Daoy (cell line): ENCODE measurements around the gene COBLL1. TPM values are rescaled to one million over a fixed set of nuclear protein-coding genes. Genes with fewer than 3 reads are reported as not detected.

Experiments used
- DNase-seq: peaks from one replicate; pipeline ENCODE4 v3.0.0-alpha.2; 2015; ENCODE audit warnings: low read depth
- total RNA-seq: library from RNA; depleted of rRNA; stranded (reverse); fragments of >200 nt; shearing (Covaris generic); gene quantifications from 2 replicates; pipeline ENCODE4 v1.2.3, GENCODE V29; 2014

Gene COBLL1
- total RNA-seq, 1 experiment from 2014 or later: 6.7 TPM

DNA sequence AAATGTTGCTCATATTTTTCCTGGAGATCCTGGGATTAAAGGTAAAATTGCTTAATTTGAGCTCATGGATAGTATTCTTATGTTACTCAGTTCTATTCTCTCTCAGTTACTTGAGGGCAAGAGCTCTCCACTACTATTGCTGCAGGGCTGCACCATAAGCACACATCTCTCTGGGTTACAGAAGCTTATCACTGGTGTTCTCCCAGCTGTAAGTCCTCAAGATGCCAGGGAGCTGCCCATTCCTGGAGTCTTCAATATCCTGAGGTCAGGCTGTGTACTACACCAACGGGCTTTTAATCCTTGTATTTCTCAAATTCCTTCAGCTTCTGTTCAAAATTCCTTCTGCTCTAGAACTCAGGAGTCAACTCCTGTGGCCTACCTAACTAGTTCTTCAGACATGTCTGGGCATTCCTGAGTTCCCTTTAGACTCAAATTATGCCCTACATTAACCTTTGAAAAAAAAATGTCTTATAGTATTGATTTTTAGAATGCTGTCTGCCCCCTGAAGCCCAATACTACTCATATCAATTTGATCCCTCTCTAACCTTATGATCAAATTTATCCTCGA lies 17.7 kb upstream of the COBLL1 start:
- no peak for DNase-seq

- DNase-seq: no peak
These were observed 10.5 kb upstream of the COBLL1 start for GRCh38 chr2:164852086-164852485.

DNA sequence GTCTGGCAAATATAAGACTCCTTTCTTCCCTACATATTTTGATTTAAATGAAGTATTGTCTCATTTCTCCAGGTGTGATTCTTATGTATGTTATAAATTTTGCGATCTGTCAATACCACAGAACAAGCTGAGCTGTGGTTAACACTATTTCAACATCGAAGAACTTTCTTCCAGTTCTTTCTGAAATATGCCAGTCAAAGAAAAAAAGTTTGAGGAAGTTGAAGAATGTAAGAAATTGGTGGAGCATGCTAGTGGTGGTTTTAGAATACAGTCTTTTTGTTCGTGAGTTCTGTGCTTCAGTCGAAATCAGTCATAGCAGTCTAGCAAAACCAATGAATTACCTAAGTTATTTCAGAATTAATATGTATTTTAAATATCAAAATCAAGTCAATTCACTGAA lies 8.6 kb upstream of the COBLL1 start:
- DNase-seq: no peak

GRCh38 chr2:164849506-164849905 lies 7.9 kb upstream of the COBLL1 start:
- DNase-seq: no peak

- DNase-seq: no peak
These were observed 6.5 kb upstream of the COBLL1 start for GRCh38 chr2:164847981-164848741.

DNA sequence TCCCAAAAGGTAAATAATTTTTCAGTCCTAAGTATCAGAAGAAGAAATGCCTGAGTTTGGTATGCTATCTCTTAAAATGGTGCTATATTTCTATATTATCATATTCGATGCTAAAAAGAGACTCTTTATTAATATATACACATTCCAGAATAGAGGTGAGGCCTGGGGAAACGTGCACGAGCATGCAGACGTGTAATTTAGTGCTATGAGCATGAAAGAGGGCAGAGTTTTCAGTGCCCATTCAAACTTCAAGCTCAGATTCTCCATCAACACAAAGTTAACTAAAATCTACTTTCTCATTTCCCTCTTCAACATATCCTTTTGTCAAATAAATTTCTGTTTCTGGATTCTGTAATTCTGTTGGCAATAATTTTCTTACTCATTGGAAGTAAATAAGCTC lies 5.7 kb upstream of the COBLL1 start:
- DNase-seq: no peak

GRCh38 chr2:164846276-164846675 lies 4.7 kb upstream of the COBLL1 start:
- no peak for DNase-seq

DNA sequence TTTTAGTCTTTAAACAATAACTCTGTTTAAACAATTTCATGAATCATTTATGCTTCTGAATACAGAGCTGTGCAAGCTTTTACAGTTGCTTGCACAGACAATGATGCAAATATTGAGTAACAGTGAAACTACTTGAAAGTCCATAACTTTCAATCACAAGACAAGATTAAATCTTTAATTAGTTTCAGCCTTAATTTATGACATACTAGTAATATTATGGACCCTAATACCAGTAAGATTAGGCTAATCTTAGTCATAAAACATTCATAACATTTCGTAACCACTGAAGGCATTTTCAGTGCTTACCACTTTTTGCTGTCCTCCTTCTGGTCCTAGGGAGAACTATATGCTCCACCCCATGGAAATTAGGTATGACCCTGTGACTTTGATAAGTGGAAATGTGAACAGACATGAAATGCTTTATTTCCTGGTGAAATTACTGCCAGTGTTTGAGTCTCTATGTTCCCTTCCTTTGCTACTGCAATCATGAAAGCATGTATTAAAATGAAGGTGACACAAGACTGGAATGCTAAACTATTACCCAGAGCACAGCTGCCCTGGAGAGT lies 1.8 kb upstream of the COBLL1 start:
- DNase-seq: no peak

DNA sequence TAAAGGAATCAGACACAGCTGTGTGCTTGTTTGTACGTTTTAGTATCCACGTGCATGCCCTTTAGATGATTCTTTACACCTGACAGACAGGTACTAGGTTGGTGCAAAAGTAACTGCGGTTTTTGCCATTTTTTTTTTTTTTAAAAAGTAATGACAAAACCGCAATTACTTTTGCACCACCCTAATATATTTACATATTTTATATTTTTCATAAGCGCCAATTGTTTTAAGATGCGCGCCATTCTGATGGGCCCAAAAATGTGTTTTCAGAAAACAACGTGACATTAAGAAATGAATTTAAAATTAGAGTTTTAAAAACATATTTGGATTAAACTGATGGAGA lies 972 bp upstream of the COBLL1 start:
- DNase-seq: no peak

- peak; percentile 82 for DNase-seq
These were observed 499 bp downstream of the COBLL1 start for GRCh38 chr2:164840930-164841718.

DNA sequence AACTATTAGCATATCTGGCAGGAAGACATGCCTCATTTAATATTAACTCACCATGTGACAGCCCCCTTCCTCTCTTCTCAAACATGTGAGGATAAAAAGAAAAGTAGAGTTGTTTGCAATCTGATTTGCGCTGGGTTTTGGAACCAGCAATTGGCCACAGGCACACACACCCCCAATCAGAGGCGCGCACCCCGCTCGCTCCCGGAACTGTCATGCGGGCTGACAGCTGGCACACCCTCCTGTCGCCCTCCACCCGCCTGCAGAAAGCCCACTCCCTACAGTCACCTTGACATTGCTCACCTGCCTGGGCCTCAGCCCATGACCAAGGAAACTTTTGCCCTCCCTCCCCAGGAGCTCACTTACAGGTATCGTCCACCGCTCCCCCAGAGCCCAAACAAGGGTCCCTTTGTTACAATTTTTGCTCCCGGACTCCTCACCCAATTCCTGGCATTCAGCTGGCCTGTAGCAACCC lies 1.1 kb downstream of the COBLL1 start:
- peak; percentile 25 for DNase-seq

DNA sequence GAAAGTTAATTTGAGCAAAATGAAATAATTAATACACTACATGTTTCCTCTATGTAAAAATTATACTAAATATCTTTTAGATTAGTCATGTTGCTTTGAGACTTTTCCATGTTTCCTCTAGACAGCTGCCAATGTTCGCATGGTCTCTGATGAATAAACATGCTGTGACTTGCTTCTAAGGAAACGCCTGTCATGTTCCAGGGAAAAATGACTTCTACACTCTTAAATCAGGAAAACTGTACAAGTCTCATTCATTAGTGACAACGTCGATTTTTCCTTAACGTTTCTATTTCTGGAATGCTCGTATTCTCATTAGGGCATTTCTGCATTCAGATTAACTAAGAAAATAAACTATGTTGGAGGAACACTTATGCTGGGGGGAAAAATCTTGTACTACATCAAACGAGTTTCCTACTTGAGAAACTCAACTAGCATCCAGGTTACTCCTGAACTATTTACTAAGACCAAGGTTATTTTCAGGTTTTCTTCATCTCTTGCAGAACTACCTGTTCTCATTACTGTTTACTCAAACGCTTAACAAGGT lies 1.6 kb downstream of the COBLL1 start:
- peak; percentile 42 for DNase-seq

DNA sequence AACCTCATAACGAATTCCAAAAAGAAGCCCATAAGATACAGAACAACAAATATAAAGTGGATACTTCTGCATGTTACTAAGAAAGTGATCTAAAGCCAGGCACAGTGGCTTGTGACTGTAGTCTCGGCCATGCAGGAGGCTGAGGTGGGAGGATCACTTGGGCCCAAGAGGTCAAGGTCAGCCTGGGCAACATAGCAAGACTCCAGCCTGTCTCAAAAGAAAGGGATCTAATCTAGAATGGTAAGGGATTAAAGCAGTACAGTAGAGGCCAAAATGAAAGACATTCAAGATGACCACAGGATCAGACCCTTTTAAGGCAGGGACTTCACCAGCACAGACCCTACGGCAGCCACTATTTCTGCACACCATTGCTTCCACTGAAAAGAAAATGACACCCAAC lies 3.8 kb downstream of the COBLL1 start:
- DNase-seq: no peak

DNA sequence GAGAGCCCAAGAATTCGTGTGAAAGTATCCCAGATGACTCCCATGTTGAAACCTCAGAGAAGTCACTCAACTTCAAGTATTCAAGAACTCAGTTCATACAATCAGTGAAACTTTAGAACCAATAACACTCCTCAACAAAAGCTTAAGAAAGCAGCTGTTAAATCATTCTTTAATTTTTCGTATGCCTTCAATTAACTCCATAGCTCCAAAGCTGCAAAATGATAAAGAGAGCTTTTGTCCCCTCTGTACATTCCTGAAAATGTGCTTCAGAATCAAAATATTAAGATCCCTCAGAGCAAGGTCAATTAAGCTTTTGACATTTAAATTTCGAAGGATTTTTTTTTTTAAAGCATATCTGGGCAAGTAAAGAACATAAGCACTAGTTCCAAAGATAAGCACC lies 4.7 kb downstream of the COBLL1 start:
- no peak for DNase-seq

- DNase-seq: no peak
These were observed 6.3 kb downstream of the COBLL1 start for GRCh38 chr2:164835302-164835701.

- no peak for DNase-seq
These were observed 9.7 kb downstream of the COBLL1 start for GRCh38 chr2:164831887-164832286.

GRCh38 chr2:164831180-164831579 lies 10.4 kb downstream of the COBLL1 start:
- DNase-seq: no peak

- DNase-seq: peak; percentile 22
These were observed 15.1 kb downstream of the COBLL1 start for GRCh38 chr2:164826293-164827243.

DNA sequence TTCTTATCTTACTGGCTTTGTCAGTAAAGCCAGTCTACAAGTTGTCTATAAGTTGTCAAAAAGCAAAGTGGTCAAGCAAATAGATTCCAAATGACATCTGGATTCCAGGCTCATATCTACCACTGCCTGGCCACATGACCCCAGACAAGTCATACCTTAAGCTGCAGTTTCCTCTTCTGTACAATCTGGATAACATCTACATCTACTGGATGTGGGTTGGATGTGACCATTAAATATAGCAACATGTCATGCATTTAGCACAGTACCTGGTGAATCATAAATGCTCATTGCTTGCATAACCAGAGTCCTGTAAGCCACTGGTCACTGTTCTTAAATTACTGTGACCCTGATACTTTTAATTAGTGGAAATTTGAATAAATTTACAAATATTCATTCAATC lies 16.8 kb downstream of the COBLL1 start:
- no peak for DNase-seq

DNA sequence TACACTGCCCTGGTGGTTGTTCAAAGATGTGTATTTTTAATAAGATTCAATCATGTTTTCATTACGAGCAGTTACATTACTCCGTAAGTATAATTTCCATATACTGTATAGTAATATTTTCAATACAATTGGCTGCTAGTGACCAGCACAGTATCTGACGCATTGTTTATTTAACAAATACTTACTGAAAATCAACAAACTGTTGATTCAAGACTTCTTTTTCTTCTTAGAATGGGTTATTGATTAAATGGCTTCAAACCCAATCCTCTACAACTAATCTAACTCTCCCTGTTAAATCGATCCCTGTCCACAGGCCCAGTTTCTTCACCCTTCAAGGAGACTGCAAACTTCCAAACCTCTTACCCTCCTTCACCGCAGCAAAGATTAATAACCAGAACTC lies 18.5 kb downstream of the COBLL1 start:
- no peak for DNase-seq

DNA sequence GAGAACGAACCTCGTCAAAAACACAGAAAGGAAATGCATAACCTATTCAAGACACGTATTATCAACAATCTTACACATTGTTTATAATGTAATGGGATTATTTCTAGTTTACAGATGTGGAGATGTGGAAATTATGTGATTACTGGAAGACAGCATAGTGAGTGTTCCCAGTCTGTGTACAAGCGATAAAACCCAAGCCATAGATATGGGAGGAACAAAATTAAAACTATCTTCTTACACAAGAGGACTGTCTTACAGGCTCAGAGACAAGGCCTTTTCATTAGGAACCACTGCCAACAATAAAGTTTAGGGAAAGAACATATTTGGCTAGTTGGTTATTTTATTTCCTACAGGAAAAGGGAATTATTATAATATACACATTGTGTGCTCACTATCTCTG lies 20.3 kb downstream of the COBLL1 start:
- DNase-seq: no peak
